SK-N-SH (cell line): ENCODE data around the gene ZBED5.

Experiments
- ELF1 ChIP-seq: IDR thresholded peaks from 2 replicates; pipeline ENCODE4 v1.4.0; 2012
- EP300 ChIP-seq, 2 experiments: IDR thresholded peaks; 2 replicates each; pipeline versions ENCODE4 v1.4.0 to v1.6.1; 2012; ENCODE audit warnings: borderline replicate concordance in 1 of 2, low read depth in 1 of 2, low read length in 1 of 2
- JUND ChIP-seq: IDR thresholded peaks from 2 replicates; pipeline ENCODE4 v1.4.0; 2012
- NFIC ChIP-seq: IDR thresholded peaks from 2 replicates; pipeline ENCODE4 v1.4.0; 2012; ENCODE audit warnings: borderline replicate concordance
- RAD21 ChIP-seq: IDR thresholded peaks from 2 replicates; pipeline ENCODE4 v1.6.1; 2012; ENCODE audit warnings: mild to moderate bottlenecking, low read length
- RFX5 ChIP-seq: IDR thresholded peaks from 2 replicates; pipeline ENCODE4 v1.6.1; 2012; ENCODE audit warnings: mild to moderate bottlenecking, improper control_type of control experiment, low read length
- SMC3 ChIP-seq: IDR thresholded peaks from 2 replicates; pipeline ENCODE4 v1.6.1; 2012; ENCODE audit warnings: low read depth, low read length, improper control_type of control experiment
- TAF1 ChIP-seq: IDR thresholded peaks from 2 replicates; pipeline ENCODE4 v1.6.1; 2012; ENCODE audit warnings: low read depth, mild to moderate bottlenecking, low read length, moderate library complexity, borderline replicate concordance
- TCF12 ChIP-seq: IDR thresholded peaks from 2 replicates; pipeline ENCODE4 v1.4.0; 2012
- TEAD4 ChIP-seq: IDR thresholded peaks from 2 replicates; pipeline ENCODE4 v1.4.0; 2012; ENCODE audit warnings: mild to moderate bottlenecking, borderline replicate concordance; ENCODE audit not compliant: insufficient read depth
- YY1 ChIP-seq: IDR thresholded peaks from 2 replicates; pipeline ENCODE4 v1.4.0; 2012; ENCODE audit warnings: low read depth, mild to moderate bottlenecking
- TF ChIP-seq, protein P1 (sequence below): fragments of 200-600 bp; sonication (generic); IDR thresholded peaks from 2 replicates; pipeline ENCODE4 v1.6.1; 2017; ENCODE audit warnings: antibody characterized with exemption, mild to moderate bottlenecking, moderate library complexity
- TF ChIP-seq, protein P2 (sequence below): IDR thresholded peaks from 2 replicates; pipeline ENCODE4 v1.4.0; 2012; ENCODE audit warnings: low read depth, borderline replicate concordance
- TF ChIP-seq, protein P3 (sequence below): IDR thresholded peaks from 2 replicates; pipeline ENCODE4 v1.4.0; 2012; ENCODE audit warnings: low read depth

DNA sequence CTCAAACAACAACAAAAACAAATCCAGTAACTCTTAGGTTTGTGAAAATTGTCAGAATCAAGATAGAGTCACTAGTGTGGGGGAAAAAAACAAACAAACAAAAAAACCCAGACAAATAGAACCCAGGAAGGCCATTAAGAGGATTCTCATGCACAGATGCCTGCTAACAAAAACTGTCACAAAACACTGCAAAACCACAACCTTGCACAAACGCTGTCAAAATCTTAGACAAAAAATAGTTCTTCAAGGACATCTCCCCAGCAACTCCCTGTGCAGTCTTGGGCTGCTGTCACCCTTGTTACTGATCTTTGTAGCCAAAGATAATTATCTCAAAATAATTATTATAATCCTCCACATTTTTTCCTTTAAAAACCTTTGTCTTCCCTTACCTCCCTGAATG is 4.6 kb upstream of the ZBED5 start:
- TF ChIP-seq, protein P1, sequence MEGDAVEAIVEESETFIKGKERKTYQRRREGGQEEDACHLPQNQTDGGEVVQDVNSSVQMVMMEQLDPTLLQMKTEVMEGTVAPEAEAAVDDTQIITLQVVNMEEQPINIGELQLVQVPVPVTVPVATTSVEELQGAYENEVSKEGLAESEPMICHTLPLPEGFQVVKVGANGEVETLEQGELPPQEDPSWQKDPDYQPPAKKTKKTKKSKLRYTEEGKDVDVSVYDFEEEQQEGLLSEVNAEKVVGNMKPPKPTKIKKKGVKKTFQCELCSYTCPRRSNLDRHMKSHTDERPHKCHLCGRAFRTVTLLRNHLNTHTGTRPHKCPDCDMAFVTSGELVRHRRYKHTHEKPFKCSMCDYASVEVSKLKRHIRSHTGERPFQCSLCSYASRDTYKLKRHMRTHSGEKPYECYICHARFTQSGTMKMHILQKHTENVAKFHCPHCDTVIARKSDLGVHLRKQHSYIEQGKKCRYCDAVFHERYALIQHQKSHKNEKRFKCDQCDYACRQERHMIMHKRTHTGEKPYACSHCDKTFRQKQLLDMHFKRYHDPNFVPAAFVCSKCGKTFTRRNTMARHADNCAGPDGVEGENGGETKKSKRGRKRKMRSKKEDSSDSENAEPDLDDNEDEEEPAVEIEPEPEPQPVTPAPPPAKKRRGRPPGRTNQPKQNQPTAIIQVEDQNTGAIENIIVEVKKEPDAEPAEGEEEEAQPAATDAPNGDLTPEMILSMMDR: no peak
- no peak for TF ChIP-seq TCF12
- TF ChIP-seq SMC3: no peak
- TF ChIP-seq TAF1: no peak
- TF ChIP-seq RFX5: no peak
- TF ChIP-seq, protein P2, sequence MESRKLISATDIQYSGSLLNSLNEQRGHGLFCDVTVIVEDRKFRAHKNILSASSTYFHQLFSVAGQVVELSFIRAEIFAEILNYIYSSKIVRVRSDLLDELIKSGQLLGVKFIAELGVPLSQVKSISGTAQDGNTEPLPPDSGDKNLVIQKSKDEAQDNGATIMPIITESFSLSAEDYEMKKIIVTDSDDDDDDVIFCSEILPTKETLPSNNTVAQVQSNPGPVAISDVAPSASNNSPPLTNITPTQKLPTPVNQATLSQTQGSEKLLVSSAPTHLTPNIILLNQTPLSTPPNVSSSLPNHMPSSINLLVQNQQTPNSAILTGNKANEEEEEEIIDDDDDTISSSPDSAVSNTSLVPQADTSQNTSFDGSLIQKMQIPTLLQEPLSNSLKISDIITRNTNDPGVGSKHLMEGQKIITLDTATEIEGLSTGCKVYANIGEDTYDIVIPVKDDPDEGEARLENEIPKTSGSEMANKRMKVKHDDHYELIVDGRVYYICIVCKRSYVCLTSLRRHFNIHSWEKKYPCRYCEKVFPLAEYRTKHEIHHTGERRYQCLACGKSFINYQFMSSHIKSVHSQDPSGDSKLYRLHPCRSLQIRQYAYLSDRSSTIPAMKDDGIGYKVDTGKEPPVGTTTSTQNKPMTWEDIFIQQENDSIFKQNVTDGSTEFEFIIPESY: no peak
- no peak for TF ChIP-seq JUND
- TF ChIP-seq YY1: no peak
- no peak for TF ChIP-seq EP300 (IDR thresholded peaks at IDR 0.05; ENCODE audit: borderline replicate concordance in 1 of 2, low read depth in 1 of 2, low read length in 1 of 2)
- TF ChIP-seq ELF1: no peak
- TF ChIP-seq RAD21: no peak
- no peak for TF ChIP-seq NFIC
- TF ChIP-seq, protein P3, sequence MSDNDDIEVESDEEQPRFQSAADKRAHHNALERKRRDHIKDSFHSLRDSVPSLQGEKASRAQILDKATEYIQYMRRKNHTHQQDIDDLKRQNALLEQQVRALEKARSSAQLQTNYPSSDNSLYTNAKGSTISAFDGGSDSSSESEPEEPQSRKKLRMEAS: no peak
- no peak for TF ChIP-seq TEAD4
